Ovary (tissue), 3 donors: ENCODE measurements around the gene TSPAN16.

Experiments
- CTCF ChIP-seq, 3 donors: fragments of 450-650 bp in 2 of 3; fragments of 200-600 bp in 1 of 3; IDR thresholded peaks; one replicate each; pipeline versions ENCODE4 v1.5.1 to v1.8.0; 2016 to 2022; ENCODE audit warnings: antibody characterized with exemption in 3 of 3, mild to moderate bottlenecking in 1 of 3
- POLR2A ChIP-seq: fragments of 450-650 bp; IDR thresholded peaks from one replicate; pipeline ENCODE4 v1.6.1; 2017; ENCODE audit warnings: antibody characterized with exemption, mild to moderate bottlenecking, moderate library complexity
- donor health status: DM: no; HTN: no; CAD: no.

- TF ChIP-seq CTCF (IDR thresholded peaks at IDR 0.05) (no peak), POLR2A (no peak)
Measured at GRCh38 chr19:11278670-11279069, 17.3 kb upstream of the TSPAN16 start.
